ENCODE measurements around the gene CASKIN2. TPM values are rescaled to one million over a fixed set of nuclear protein-coding genes. Genes with fewer than 3 reads are reported as not detected.

The CASKIN2 gene
- polyA plus RNA-seq, 3 donors, result 6.6 to 42.1 (median 39.6) TPM

- 20 to 83% (median 77%) methylated on average over 4 of the region's 4 CpGs for WGBS, 3 donors
- no peak overlapping the region for H3K27ac ChIP-seq (ENCODE audit: low read depth, low read length)
Measured at GRCh38 chr17:75550139-75550465, 34.8 kb upstream of the CASKIN2 start.

- 27 to 78% (median 78%) methylated on average over 22 of the region's 22 CpGs for WGBS, 3 donors
- no peak overlapping the region for H3K27ac ChIP-seq (ENCODE audit: low read depth, low read length)
Measured at GRCh38 chr17:75549246-75550138, 34.2 kb upstream of the CASKIN2 start.

- WGBS, 3 donors, result 64 to 85% (median 84%) methylated on average over 5 of the region's 5 CpGs
- no peak overlapping the region for H3K27ac ChIP-seq (ENCODE audit: low read depth, low read length)
Measured at GRCh38 chr17:75548813-75549212, 33.5 kb upstream of the CASKIN2 start.

GRCh38 chr17:75547091-75547490, 31.8 kb upstream of the CASKIN2 start:
- H3K27ac ChIP-seq (ENCODE audit: low read depth, low read length), result no peak overlapping the region
- 59 to 94% (median 87%) methylated on average over 9 of the region's 9 CpGs for WGBS, 3 donors

- WGBS, 3 donors, result 52 to 95% (median 92%) methylated on average over 13 of the region's 13 CpGs
- no peak overlapping the region for H3K27ac ChIP-seq (ENCODE audit: low read depth, low read length)
Measured at GRCh38 chr17:75546181-75546580, 30.8 kb upstream of the CASKIN2 start.

GRCh38 chr17:75544250-75544649, 28.9 kb upstream of the CASKIN2 start:
- no peak overlapping the region for H3K27ac ChIP-seq (ENCODE audit: low read depth, low read length)

GRCh38 chr17:75542728-75543336, 27.5 kb upstream of the CASKIN2 start:
- no peak overlapping the region for H3K27ac ChIP-seq (ENCODE audit: low read depth, low read length)
- 56 to 88% (median 82%) methylated on average over 15 of the region's 15 CpGs for WGBS, 3 donors

More at GRCh38 chr17:75544250-75544649, 28.9 kb upstream of the CASKIN2 start:
- 70 to 78% (median 73%) methylated on average over 8 of the region's 8 CpGs for whole genome bisulfite sequencing, 3 donors

- no peak overlapping the region for H3K27ac ChIP-seq (ENCODE audit: low read depth, low read length)
- WGBS, 3 donors, result 63 to 95% (median 88%) methylated on average over 8 of the region's 8 CpGs
Measured at GRCh38 chr17:75542229-75542628, 26.9 kb upstream of the CASKIN2 start.

GRCh38 chr17:75540923-75541503, 25.7 kb upstream of the CASKIN2 start:
- WGBS, 3 donors, result 54 to 61% (median 56%) methylated on average over 4 of the region's 4 CpGs
- H3K27ac ChIP-seq (ENCODE audit: low read depth, low read length), result no peak overlapping the region

GRCh38 chr17:75539967-75540729, 24.8 kb upstream of the CASKIN2 start:
- H3K27ac ChIP-seq (ENCODE audit: low read depth, low read length), result no peak overlapping the region

GRCh38 chr17:75536366-75536765, 21.0 kb upstream of the CASKIN2 start:
- no peak overlapping the region for H3K27ac ChIP-seq (ENCODE audit: low read depth, low read length)
- 77 to 85% (median 81%) methylated on average over 10 of the region's 10 CpGs for WGBS, 3 donors

More at GRCh38 chr17:75539967-75540729, 24.8 kb upstream of the CASKIN2 start:
- WGBS, 3 donors, result 54 to 90% (median 88%) methylated on average over 13 of the region's 13 CpGs

GRCh38 chr17:75535871-75536270, 20.5 kb upstream of the CASKIN2 start:
- WGBS, 3 donors, result 81 to 94% (median 90%) methylated on average over 8 of the region's 8 CpGs
- no peak overlapping the region for H3K27ac ChIP-seq (ENCODE audit: low read depth, low read length)

GRCh38 chr17:75535119-75535537, 19.8 kb upstream of the CASKIN2 start:
- 57 to 60% (median 59%) methylated on average over 15 of the region's 15 CpGs for WGBS, 3 donors
- H3K27ac ChIP-seq (ENCODE audit: low read depth, low read length), result no peak overlapping the region

- H3K27ac ChIP-seq (ENCODE audit: low read depth, low read length), result no peak overlapping the region
- WGBS, 3 donors, result 53 to 91% (median 84%) methylated on average over 7 of the region's 7 CpGs
Measured at GRCh38 chr17:75531721-75532072, 16.4 kb upstream of the CASKIN2 start.

GRCh38 chr17:75530837-75531720, 15.7 kb upstream of the CASKIN2 start:
- WGBS, 3 donors, result 62 to 80% (median 79%) methylated on average over 19 of the region's 19 CpGs
- no peak overlapping the region for H3K27ac ChIP-seq (ENCODE audit: low read depth, low read length)

GRCh38 chr17:75526555-75527270, 11.4 kb upstream of the CASKIN2 start:
- WGBS, 3 donors, result 23 to 59% (median 58%) methylated on average over 13 of the region's 13 CpGs
- no peak overlapping the region for H3K27ac ChIP-seq (ENCODE audit: low read depth, low read length)

GRCh38 chr17:75525806-75526554, 10.6 kb upstream of the CASKIN2 start:
- WGBS, 3 donors, result 2% methylated on average over 52 to 60 of the region's 60 CpGs
- H3K27ac ChIP-seq (ENCODE audit: low read depth, low read length), result no peak overlapping the region
